SK-N-SH (cell line): ENCODE results near the gene SRBD1.

ENCODE experiments used
- ELF1 ChIP-seq: IDR thresholded peaks from 2 replicates; pipeline ENCODE4 v1.4.0; 2012
- TF ChIP-seq, protein P1 (sequence below): fragments of 200-600 bp; sonication (generic); IDR thresholded peaks from 2 replicates; pipeline ENCODE4 v1.6.1; 2017; ENCODE audit warnings: antibody characterized with exemption, mild to moderate bottlenecking, moderate library complexity
- TF ChIP-seq, protein P2 (sequence below): IDR thresholded peaks from 2 replicates; pipeline ENCODE4 v1.4.0; 2012; ENCODE audit warnings: low read depth, borderline replicate concordance

DNA sequence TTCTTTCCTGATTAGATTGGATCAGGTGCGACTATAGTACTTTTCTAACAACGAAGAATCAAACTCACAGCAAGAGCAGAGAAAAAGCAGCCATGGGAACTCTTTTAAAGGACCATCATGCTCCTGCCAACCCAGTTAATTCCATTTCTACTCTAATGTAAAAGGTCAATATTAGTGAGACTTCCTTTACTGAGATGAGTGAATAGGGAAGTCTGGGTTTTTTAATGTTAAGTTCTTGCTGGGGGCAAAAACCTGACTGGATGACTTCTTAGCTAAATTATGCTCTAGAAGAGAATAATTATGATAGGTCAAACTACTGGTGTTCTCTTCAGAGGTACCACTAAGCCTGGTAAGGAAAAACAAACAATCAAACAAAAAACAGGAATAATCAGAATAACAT lies 8.4 kb downstream of the SRBD1 start:
- TF ChIP-seq, protein P1, sequence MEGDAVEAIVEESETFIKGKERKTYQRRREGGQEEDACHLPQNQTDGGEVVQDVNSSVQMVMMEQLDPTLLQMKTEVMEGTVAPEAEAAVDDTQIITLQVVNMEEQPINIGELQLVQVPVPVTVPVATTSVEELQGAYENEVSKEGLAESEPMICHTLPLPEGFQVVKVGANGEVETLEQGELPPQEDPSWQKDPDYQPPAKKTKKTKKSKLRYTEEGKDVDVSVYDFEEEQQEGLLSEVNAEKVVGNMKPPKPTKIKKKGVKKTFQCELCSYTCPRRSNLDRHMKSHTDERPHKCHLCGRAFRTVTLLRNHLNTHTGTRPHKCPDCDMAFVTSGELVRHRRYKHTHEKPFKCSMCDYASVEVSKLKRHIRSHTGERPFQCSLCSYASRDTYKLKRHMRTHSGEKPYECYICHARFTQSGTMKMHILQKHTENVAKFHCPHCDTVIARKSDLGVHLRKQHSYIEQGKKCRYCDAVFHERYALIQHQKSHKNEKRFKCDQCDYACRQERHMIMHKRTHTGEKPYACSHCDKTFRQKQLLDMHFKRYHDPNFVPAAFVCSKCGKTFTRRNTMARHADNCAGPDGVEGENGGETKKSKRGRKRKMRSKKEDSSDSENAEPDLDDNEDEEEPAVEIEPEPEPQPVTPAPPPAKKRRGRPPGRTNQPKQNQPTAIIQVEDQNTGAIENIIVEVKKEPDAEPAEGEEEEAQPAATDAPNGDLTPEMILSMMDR, result no peak
- no peak for TF ChIP-seq ELF1
- TF ChIP-seq, protein P2, sequence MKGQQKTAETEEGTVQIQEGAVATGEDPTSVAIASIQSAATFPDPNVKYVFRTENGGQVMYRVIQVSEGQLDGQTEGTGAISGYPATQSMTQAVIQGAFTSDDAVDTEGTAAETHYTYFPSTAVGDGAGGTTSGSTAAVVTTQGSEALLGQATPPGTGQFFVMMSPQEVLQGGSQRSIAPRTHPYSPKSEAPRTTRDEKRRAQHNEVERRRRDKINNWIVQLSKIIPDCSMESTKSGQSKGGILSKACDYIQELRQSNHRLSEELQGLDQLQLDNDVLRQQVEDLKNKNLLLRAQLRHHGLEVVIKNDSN, result no peak
